GM23248 (cell line): ENCODE measurements around the gene SURF1. TPM values are rescaled to one million over a fixed set of nuclear protein-coding genes. Genes with fewer than 3 reads are reported as not detected.
A peak's percentile ranks its signal among the peaks of the same experiment; 100 is the strongest.

ENCODE experiments used
- DNase-seq: peaks from one replicate; pipeline ENCODE4 v3.0.0-alpha.2; 2015
- H2AFZ ChIP-seq: fragments of 200-600 bp; sonication (generic); 2 replicates; pipeline ENCODE4 v1.6.1; 2016; ENCODE audit warnings: antibody characterized with exemption
- H3F3A ChIP-seq: fragments of 200-600 bp; sonication (generic); 2 replicates; pipeline ENCODE4 v1.6.1; 2016; ENCODE audit warnings: mild to moderate bottlenecking, antibody characterized with exemption, mixed run types; ENCODE audit not compliant: insufficient read depth
- H3K27ac ChIP-seq: fragments of 200-600 bp; sonication (generic); 2 replicates; pipeline ENCODE4 v1.5.1; 2016; ENCODE audit warnings: mild to moderate bottlenecking
- H3K27me3 ChIP-seq: fragments of 200-600 bp; sonication (generic); replicated peaks from 2 replicates; pipeline ENCODE4 v1.6.1; 2016; ENCODE audit warnings: mild to moderate bottlenecking; ENCODE audit not compliant: insufficient read depth
- H3K36me3 ChIP-seq: fragments of 200-600 bp; sonication (generic); 2 replicates; pipeline ENCODE4 v1.6.1; 2016; ENCODE audit warnings: low read depth, mild to moderate bottlenecking
- H3K4me1 ChIP-seq: fragments of 200-600 bp; sonication (generic); 2 replicates; pipeline ENCODE4 v1.6.1; 2016; ENCODE audit warnings: mild to moderate bottlenecking; ENCODE audit not compliant: insufficient read depth
- H3K4me2 ChIP-seq: fragments of 200-600 bp; sonication (generic); one replicate; pipeline ENCODE4 v1.6.1; 2016; ENCODE audit warnings: mild to moderate bottlenecking; ENCODE audit not compliant: unreplicated experiment
- H3K4me3 ChIP-seq: fragments of 200-600 bp; sonication (generic); 2 replicates; pipeline ENCODE4 v1.5.1; 2016; ENCODE audit warnings: mild to moderate bottlenecking
- H3K79me2 ChIP-seq: fragments of 200-600 bp; sonication (generic); 2 replicates; pipeline ENCODE4 v1.6.1; 2016; ENCODE audit warnings: mild to moderate bottlenecking; ENCODE audit not compliant: insufficient read depth
- H3K9ac ChIP-seq: fragments of 200-600 bp; sonication (generic); 2 replicates; pipeline ENCODE4 v1.6.1; 2016; ENCODE audit warnings: mild to moderate bottlenecking
- H3K9me2 ChIP-seq: fragments of 200-600 bp; sonication (generic); 2 replicates; pipeline ENCODE4 v1.6.1; 2016; ENCODE audit warnings: mixed run types, mild to moderate bottlenecking, moderate library complexity; ENCODE audit not compliant: insufficient read depth
- H3K9me3 ChIP-seq: fragments of 200-600 bp; sonication (generic); one replicate; pipeline ENCODE4 v1.6.1; 2017; ENCODE audit warnings: low read depth
- H4K20me1 ChIP-seq: fragments of 200-600 bp; sonication (generic); 2 replicates; pipeline ENCODE4 v1.6.0; 2016; ENCODE audit not compliant: insufficient read depth
- EZH2 ChIP-seq: fragments of 200-600 bp; sonication (generic); IDR thresholded peaks from 2 replicates; pipeline ENCODE4 v1.6.1; 2018; ENCODE audit warnings: antibody characterized with exemption, mild to moderate bottlenecking; ENCODE audit not compliant: insufficient read depth, poor library complexity, severe bottlenecking
- EZH2phosphoT487 ChIP-seq: fragments of 200-600 bp; sonication (generic); IDR thresholded peaks from 2 replicates; pipeline ENCODE4 v1.6.1; 2018; ENCODE audit warnings: antibody characterized with exemption, moderate library complexity, mild to moderate bottlenecking, low read depth; ENCODE audit not compliant: insufficient read depth
- WGBS, 2 experiments: methylation state at CpG; one replicate each; pipeline ENCODE4 v1.1.6; 2015 to 2017; ENCODE audit warnings: low lambda C conversion rate in 2 of 2, low coverage in 1 of 2; ENCODE audit errors: missing lambda C conversion rate in 2 of 2; 5-methylcytosine and 5-hydroxymethylcytosine counted together
- in situ Hi-C: fragments of 300-500 bp; cut with MboI; formaldehyde crosslinking; loops from 2 replicates; pipeline ENCODE4 v1.15.0; 2020
- polyA plus RNA-seq: library from polyadenylated mRNA; unstranded; fragments of >200 nt; fragmentation: Nextera tagmentation; extraction: Ambion mirVana; gene quantifications from 2 replicates; pipeline ENCODE4 v1.2.1, GENCODE V29; 2016
- total RNA-seq: library from RNA; depleted of rRNA; stranded (reverse); fragments of >200 nt; shearing (Covaris generic); gene quantifications from 2 replicates; pipeline ENCODE4 v1.2.3, GENCODE V29; 2014

SURF1 gene
- total and polyA plus RNA-seq, 2 experiments from 2014 or later = 29.1 to 57.4 TPM

GRCh38 chr9:133375724-133376654 lies 19.7 kb upstream of the SURF1 start, which contains the start of the genes STKLD1 and SURF4:
STKLD1 (plus strand) TSS chr9:133376366; CDS start chr9:133376474, 108 bp downstream.
SURF4 (minus strand) TSS chr9:133376060; CDS start chr9:133375969, 91 bp downstream.
- H2AFZ ChIP-seq = peak within 1 kb of the TSS; percentile 75
- H3F3A ChIP-seq = peaks cover 56% of the 10 kb centered on the region
- H3K4me1 ChIP-seq = peaks cover 41% of the 10 kb centered on the region
- H3K4me3 ChIP-seq = peak within 1 kb of the TSS; percentile 83
- H3K4me2 ChIP-seq = peak within 1 kb of the TSS; percentile 89
- H3K9me2 ChIP-seq = no peaks in the 10 kb centered on the region
- peaks cover 7% of the 10 kb centered on the region for H3K36me3 ChIP-seq
- H3K9me3 ChIP-seq = no peaks in the 10 kb centered on the region
- H3K27ac ChIP-seq = peak within 1 kb of the TSS; percentile 93
- 1% methylated on average over 42 to 73 of the region's 120 CpGs for WGBS, 2 experiments
- TF ChIP-seq EZH2 (no peak), EZH2phosphoT487 (no peak)
- peak; percentile 99 for DNase-seq
- in situ Hi-C loops = no loop called here
- H3K27me3 ChIP-seq = no peaks in the 10 kb centered on the region
- peak within 1 kb of the TSS; percentile 100 for H3K9ac ChIP-seq
- H3K79me2 ChIP-seq = peaks cover 48% of the 10 kb centered on the region
- H4K20me1 ChIP-seq = peaks cover 22% of the 10 kb centered on the region; the same call in 1 of the 2 replicates

DNA sequence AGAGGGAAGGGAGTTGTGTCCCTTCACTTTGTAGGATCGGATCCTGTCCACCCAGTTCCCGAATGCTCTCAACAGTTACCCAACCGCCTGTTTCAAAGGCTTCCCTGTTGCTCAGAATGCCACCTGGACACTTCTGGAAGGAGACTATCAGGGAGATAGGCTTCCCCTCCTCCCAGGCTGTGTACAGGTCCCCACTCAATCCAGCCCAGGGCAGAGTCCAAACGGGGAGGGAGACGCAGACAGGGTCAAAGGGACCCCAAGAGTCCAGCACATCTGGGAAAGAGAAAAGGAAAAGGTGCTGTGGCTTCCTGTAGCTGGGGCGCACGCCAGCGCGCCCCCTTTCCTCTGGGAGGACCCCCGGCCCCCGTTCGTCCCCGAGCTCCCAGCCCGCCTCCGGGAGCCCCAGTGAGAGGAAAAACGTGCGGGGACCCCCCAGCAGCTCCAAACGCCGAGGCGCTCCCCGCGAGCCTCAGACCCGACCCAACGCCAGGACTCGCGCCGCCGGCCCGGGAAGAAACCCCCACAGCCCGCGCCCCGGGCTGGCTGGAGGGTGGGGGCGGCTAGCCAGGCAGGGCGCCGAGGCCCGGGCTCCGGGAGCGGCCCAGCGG lies 18.9 kb upstream of the SURF1 start:
- H3K4me1 ChIP-seq = peaks cover 47% of the 10 kb centered on the region
- TF ChIP-seq EZH2phosphoT487 (no peak), EZH2 (no peak)
- H4K20me1 ChIP-seq = peaks cover 29% of the 10 kb centered on the region; the same call in 1 of the 2 replicates
- peak; percentile 77 for DNase-seq
- H3K27ac ChIP-seq = peak overlapping the region; percentile 93
- no peak overlapping the region for H2AFZ ChIP-seq
- peaks cover 7% of the 10 kb centered on the region for H3K36me3 ChIP-seq
- peaks cover 56% of the 10 kb centered on the region for H3F3A ChIP-seq
- no peaks in the 10 kb centered on the region for H3K9me3 ChIP-seq
- no peaks in the 10 kb centered on the region for H3K9me2 ChIP-seq
- H3K9ac ChIP-seq = peak overlapping the region; percentile 100
- WGBS, 2 experiments = 1% methylated on average over 32 to 37 of the region's 39 CpGs
- peaks cover 56% of the 10 kb centered on the region for H3K79me2 ChIP-seq
- peak overlapping the region; percentile 89 for H3K4me2 ChIP-seq
- H3K4me3 ChIP-seq = peak overlapping the region; percentile 83
- in situ Hi-C loops = no loop called here
- H3K27me3 ChIP-seq = no peaks in the 10 kb centered on the region

DNA sequence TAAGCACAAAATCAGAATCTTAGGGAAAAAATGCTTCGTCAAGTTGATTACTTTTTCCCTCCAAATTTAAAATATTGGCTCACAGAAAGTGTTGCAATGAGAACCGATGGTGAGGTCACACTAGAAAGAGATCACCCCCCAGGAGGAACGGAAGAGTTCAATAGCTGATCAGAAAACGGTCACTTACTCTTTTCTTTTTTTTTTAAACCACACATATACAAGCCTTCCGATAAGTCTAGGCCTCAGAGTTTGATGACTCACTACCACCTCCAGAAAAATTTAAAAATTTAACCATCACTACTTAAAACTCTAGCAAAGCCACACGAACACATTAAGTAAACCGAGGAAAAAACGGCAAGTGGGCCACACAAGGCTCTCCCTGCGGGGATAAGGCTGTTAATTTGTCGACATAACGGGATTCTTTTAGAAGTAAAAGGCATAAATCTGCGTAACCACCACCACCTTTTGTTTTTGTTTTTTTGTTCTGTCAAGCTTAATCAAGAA lies 18.4 kb upstream of the SURF1 start:
- peak overlapping the region; percentile 89 for H3K4me2 ChIP-seq
- H4K20me1 ChIP-seq = peaks cover 35% of the 10 kb centered on the region
- H3K27me3 ChIP-seq = no peaks in the 10 kb centered on the region
- H3K36me3 ChIP-seq = peaks cover 12% of the 10 kb centered on the region
- in situ Hi-C loops = no loop called here
- DNase-seq = peak; percentile 91
- peaks cover 56% of the 10 kb centered on the region for H3F3A ChIP-seq
- peak overlapping the region; percentile 93 for H3K27ac ChIP-seq
- peak overlapping the region; percentile 83 for H3K4me3 ChIP-seq
- peaks cover 62% of the 10 kb centered on the region for H3K79me2 ChIP-seq
- no peaks in the 10 kb centered on the region for H3K9me2 ChIP-seq
- no peak overlapping the region for H2AFZ ChIP-seq
- WGBS, 2 experiments = 1 to 4% methylated on average over 12 of the region's 12 CpGs
- H3K9me3 ChIP-seq = no peaks in the 10 kb centered on the region
- H3K4me1 ChIP-seq = peaks cover 50% of the 10 kb centered on the region
- peak overlapping the region; percentile 100 for H3K9ac ChIP-seq
- TF ChIP-seq EZH2 (no peak), EZH2phosphoT487 (no peak)

GRCh38 chr9:133372144-133372543 lies 15.9 kb upstream of the SURF1 start:
- Histone ChIP-seq H3K36me3 (peaks cover 18% of the 10 kb centered on the region), H3K4me2 (peak overlapping the region; percentile 17), H3F3A (peaks cover 46% of the 10 kb centered on the region), H3K9ac (peak overlapping the region; percentile 38), H3K4me3 (peak overlapping the region; percentile 11; the same call in 1 of the 2 replicates), H3K9me2 (no peaks in the 10 kb centered on the region), H3K27me3 (no peaks in the 10 kb centered on the region), H3K9me3 (no peaks in the 10 kb centered on the region), H4K20me1 (peaks cover 57% of the 10 kb centered on the region), H3K4me1 (peaks cover 62% of the 10 kb centered on the region), H3K27ac (peak overlapping the region; percentile 93; the same call in 1 of the 2 replicates), H3K79me2 (peaks cover 87% of the 10 kb centered on the region), H2AFZ (no peak overlapping the region)
- no peak for DNase-seq
- WGBS, 2 experiments = 36 to 40% methylated on average over 7 of the region's 7 CpGs
- TF ChIP-seq EZH2phosphoT487 = no peak
- TF ChIP-seq EZH2 = no peak
- in situ Hi-C loops = no loop called here
